HG02943 (cell line): ENCODE measurements around the gene ZNF827.
A peak's percentile ranks its signal among the peaks of the same experiment; 100 is the strongest.

ENCODE experiments used
- ATAC-seq: cut with Tn5 transposase; IDR thresholded peaks from one replicate; pipeline ENCODE4 v1.9.1; 2021; ENCODE audit warnings: mild to moderate bottlenecking, low read depth, moderate library complexity; ENCODE audit not compliant: unreplicated experiment

Gene ZNF827

GRCh38 chr4:145769450-145770037, 169.1 kb downstream of the ZNF827 start:
- no peak for ATAC-seq

DNA sequence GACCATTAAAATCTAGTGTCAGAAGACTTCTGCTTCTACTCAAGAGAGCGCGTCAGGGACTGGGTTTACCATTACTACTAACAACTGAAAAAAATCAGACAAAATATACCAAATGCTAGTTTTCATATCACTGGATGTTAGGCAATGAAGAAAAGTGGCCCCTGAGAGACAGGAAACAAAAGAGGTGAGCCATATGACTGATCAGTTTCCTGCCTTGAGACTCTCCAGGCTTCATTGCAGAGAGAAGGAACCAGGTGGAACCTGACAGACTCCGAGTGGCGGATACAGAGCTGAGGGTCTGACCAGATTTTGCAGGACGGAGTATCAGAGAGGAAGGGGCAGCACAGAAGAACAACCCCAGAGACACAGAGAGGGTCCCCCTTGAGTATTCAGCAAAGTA, 172.3 kb downstream of the ZNF827 start:
- no peak for ATAC-seq

- ATAC-seq = no peak
Measured at GRCh38 chr4:145763399-145763798, 175.2 kb downstream of the ZNF827 start.

- ATAC-seq = no peak
Measured at GRCh38 chr4:145762719-145763118, 175.9 kb downstream of the ZNF827 start.

- ATAC-seq = no peak
Measured at GRCh38 chr4:145760961-145761929, 177.4 kb downstream of the ZNF827 start.

DNA sequence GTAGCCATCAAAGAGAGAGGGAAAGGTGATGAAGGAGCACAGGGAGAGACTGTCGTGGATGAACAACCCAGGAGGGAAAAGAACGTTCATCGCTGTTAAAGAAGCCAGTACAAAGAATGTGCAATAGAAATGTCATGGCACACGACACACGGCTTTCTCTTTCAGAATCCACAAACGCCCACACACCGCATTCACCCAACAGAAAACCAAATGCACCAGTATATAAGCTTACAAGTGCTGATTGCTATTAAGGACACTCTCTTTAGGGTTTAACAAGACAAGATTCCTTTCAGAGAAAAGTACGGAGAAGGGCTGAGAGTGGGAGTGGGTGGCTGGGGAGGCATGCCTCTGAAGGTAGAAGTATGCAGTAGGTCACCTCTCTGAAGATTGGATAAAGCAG, 178.4 kb downstream of the ZNF827 start:
- no peak for ATAC-seq

GRCh38 chr4:145757188-145757587, 181.4 kb downstream of the ZNF827 start:
- no peak for ATAC-seq

GRCh38 chr4:145756244-145756643, 182.4 kb downstream of the ZNF827 start:
- ATAC-seq = no peak

DNA sequence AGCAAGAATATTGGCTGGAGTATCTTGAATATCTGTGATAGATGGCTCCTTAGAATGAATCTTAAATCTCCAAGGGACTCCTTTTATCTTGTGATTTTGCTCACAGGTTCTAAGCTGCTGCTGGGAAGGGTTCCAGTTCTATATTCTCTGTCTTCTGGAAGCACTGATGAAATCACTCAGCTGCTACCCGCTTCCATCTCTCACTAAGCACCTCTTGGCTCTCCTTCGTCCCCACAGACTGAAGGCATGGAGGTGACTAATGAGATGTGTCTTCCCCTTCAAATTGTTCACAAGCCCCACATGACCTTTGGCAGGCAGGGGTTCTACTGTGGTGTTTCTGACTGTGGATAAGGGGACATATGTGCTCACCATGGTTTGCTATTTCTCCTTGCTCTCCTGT, 182.8 kb downstream of the ZNF827 start:
- ATAC-seq = no peak

DNA sequence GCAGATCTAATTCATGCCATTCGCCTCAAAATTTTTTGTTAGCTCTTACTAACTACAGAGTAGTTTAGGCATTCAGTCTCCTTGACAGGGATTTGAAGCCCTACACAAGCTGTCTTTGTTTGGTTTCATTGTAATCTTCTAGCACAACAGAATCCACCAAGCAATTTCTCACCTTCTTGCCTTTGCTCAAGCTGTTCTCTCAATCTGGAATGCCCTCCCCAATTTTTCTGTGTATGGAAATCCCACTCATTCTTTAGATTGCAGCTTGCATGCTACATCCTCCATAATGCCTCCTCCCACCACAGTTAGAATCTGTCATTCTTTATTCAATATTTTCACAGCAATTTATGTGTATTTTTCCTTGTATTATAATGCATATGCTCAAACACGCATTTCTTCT, 195.0 kb downstream of the ZNF827 start:
- no peak for ATAC-seq

DNA sequence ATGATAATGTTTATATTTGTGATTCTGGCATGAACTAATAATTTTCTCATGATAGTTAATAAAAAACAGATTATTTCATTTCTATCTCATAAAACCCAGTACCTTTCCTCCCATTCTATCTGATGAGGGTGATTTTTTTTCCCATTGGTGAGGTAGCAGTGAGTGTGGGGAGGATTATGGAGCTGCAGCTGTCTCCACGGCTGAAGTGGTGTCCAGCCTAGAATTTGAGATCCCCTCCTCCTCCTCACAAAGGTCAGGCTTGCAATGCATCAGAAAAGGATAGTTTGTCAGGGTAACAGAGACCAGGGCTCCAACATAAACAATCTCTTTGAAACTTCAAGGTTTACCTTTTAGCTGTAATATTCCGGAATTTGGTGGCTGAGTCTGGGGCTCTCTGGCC, 197.8 kb downstream of the ZNF827 start:
- ATAC-seq = no peak

DNA sequence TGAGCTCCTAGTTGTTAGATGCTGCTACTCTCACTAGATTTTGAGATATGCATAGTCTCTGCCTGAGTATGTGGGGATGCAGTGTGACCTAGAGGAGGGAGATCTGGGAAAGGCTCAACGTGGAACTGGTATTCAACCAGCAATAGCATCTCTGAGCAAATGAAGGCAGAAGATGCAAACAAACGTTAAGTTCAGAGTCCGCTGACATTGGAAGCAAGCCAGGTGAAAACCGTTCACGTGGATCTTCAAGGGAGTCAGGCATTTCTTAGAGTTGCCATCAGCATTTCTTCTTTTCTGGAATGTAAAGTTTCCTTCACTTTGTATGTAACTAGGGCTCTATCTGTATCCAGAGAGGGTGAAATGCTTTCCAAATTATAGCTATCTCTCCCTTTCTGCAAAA, 198.8 kb downstream of the ZNF827 start:
- ATAC-seq = no peak

GRCh38 chr4:145736241-145736831, 202.3 kb downstream of the ZNF827 start:
- no peak for ATAC-seq

- no peak for ATAC-seq
Measured at GRCh38 chr4:145735827-145736226, 202.8 kb downstream of the ZNF827 start.

DNA sequence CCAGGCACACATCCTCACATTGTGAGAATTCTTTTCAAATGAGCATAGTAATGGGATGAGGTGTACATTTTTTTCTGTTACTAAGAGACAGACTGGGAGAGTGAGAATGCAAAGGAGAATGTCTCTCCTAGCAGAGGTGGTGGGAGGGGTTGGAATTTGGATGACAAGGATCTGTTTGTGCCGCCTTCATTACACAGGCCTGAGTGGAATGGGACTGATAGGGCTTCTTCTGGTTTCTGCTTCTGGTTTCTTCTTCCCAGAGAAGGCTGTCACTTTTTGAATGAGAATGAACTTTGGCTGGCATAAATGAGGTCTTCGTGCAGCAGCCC, 203.3 kb downstream of the ZNF827 start:
- no peak for ATAC-seq

- ATAC-seq = no peak
Measured at GRCh38 chr4:145734576-145735346, 203.9 kb downstream of the ZNF827 start.

- no peak for ATAC-seq
Measured at GRCh38 chr4:145734031-145734430, 204.6 kb downstream of the ZNF827 start.

- ATAC-seq = peak; percentile 82
Measured at GRCh38 chr4:145732895-145733880, 205.4 kb downstream of the ZNF827 start.

DNA sequence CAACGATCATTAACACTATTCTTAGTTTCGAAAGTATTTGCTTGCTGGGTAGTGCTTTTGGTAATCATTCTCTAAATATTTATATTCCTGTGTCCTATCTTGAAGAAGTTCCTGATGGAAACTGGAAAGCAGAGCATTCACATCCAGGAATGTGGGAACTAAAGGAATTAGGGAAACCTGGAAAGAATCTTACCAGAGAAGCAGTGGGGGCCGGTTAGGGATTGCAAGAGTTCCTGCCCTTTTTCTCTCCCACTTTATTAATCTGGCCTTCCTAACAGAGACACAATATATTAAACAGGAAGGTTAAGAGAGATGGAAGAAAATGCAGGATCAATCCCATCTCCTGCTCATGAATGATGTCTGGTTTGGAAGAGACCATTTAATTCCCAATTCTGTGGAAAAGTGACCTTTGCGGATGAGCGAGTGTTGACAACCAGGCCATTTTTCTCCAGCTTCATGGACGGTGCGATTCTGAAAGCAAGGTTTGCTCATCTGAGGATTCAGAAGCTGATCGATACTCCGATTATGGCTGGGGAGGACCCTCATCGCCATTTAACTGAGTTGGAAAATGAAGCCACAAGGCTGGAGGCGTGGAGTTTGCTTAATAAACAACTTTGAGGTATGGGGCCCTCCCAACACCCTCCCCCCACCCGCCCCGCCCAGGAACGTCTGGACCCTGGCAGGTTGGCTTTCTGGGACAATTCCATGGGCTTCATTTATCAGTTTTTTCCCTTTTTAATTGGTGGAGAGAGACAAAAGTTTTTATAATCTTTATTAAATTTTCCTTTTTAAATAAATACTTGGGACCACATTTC, 206.4 kb downstream of the ZNF827 start:
- ATAC-seq = no peak
